Stimulated activated CD4-positive, alpha-beta T cell treated with anti-CD3 and anti-CD28 coated beads, Interleukin-2, amount 100 ng/mL, for 48 hours (primary cell): ENCODE data around the gene HSD17B2.
"Not testable (repeated sequence)": the region's sequence is repeated elsewhere in the genome, so short reads cannot be mapped to it uniquely, and the experiment has no call there.

ENCODE experiments used
- DNase-seq, 2 donors: peaks; one replicate each; pipeline ENCODE4 v3.0.0-alpha.2; 2020

HSD17B2 gene

GRCh38 chr16:82034981-82035612 is at the start of gene HSD17B2:
HSD17B2 (plus strand) TSS chr16:82035253; CDS start chr16:82035425, 172 bp downstream.
- DNase-seq = no peak

GRCh38 chr16:81987121-81987520 is 47.9 kb upstream of the HSD17B2 start:
- no peak for DNase-seq

GRCh38 chr16:81987706-81988105 is 47.3 kb upstream of the HSD17B2 start:
- DNase-seq = no peak

- DNase-seq = no peak
These were observed 42.2 kb upstream of the HSD17B2 start for GRCh38 chr16:81992859-81993258.

- no peak for DNase-seq
These were observed 40.6 kb upstream of the HSD17B2 start for GRCh38 chr16:81994485-81994884.

- no peak for DNase-seq
These were observed 39.4 kb upstream of the HSD17B2 start for GRCh38 chr16:81995651-81996050.

GRCh38 chr16:81996664-81997509 is 38.2 kb upstream of the HSD17B2 start:
- no peak for DNase-seq

- DNase-seq = no peak
These were observed 37.3 kb upstream of the HSD17B2 start for GRCh38 chr16:81997738-81998137.

- no peak for DNase-seq
These were observed 32.2 kb upstream of the HSD17B2 start for GRCh38 chr16:82002831-82003230.

- no peak for DNase-seq
These were observed 30.5 kb upstream of the HSD17B2 start for GRCh38 chr16:82004601-82005000.

GRCh38 chr16:82005027-82005830 is 29.8 kb upstream of the HSD17B2 start:
- no peak for DNase-seq

GRCh38 chr16:82006036-82006435 is 29.0 kb upstream of the HSD17B2 start:
- no peak for DNase-seq

GRCh38 chr16:82007189-82007588 is 27.9 kb upstream of the HSD17B2 start:
- no peak for DNase-seq

- no peak for DNase-seq
These were observed 26.0 kb upstream of the HSD17B2 start for GRCh38 chr16:82008957-82009592.

GRCh38 chr16:82009789-82010188 is 25.3 kb upstream of the HSD17B2 start:
- not testable (repeated sequence) for DNase-seq

GRCh38 chr16:82010649-82011048 is 24.4 kb upstream of the HSD17B2 start:
- DNase-seq = no peak

GRCh38 chr16:82011199-82011641 is 23.8 kb upstream of the HSD17B2 start, which contains the start of gene SDR42E1:
SDR42E1 (minus strand) TSS chr16:82011470; CDS start chr16:82000858, 10,612 bp downstream.
- DNase-seq = peak; percentile 7 to 53

GRCh38 chr16:82013139-82013538 is 21.9 kb upstream of the HSD17B2 start:
- no peak for DNase-seq

GRCh38 chr16:82016263-82016662 is 18.8 kb upstream of the HSD17B2 start:
- no peak for DNase-seq

- DNase-seq = no peak
These were observed 18.1 kb upstream of the HSD17B2 start for GRCh38 chr16:82016964-82017363.

GRCh38 chr16:82017911-82018568 is 17.0 kb upstream of the HSD17B2 start:
- DNase-seq = no peak

GRCh38 chr16:82019535-82019934 is 15.5 kb upstream of the HSD17B2 start:
- DNase-seq = no peak
